NCI-H1092 (cell line): ENCODE results near the gene THBS1.

Experiments
- DNase-seq: peaks from one replicate; lab custom pipeline; 2025; lab: John Stamatoyannopoulos, UW

The THBS1 gene

GRCh38 chr15:39631357-39631756 lies 50.5 kb downstream of the THBS1 start:
- DNase-seq, result no peak

GRCh38 chr15:39638041-39638440 lies 57.2 kb downstream of the THBS1 start:
- no peak for DNase-seq

- no peak for DNase-seq
These were observed 58.2 kb downstream of the THBS1 start for GRCh38 chr15:39639037-39639436.

- DNase-seq, result no peak
These were observed 59.8 kb downstream of the THBS1 start for GRCh38 chr15:39640665-39641064.

GRCh38 chr15:39641191-39641889 lies 60.5 kb downstream of the THBS1 start:
- peak; percentile 10 for DNase-seq

GRCh38 chr15:39642011-39642640 lies 61.2 kb downstream of the THBS1 start:
- DNase-seq, result no peak

- no peak for DNase-seq
These were observed 62.8 kb downstream of the THBS1 start for GRCh38 chr15:39643727-39644126.

GRCh38 chr15:39644136-39644535 lies 63.3 kb downstream of the THBS1 start:
- DNase-seq, result no peak

GRCh38 chr15:39645138-39645975 lies 64.5 kb downstream of the THBS1 start:
- DNase-seq, result no peak

GRCh38 chr15:39645976-39646257 lies 65.0 kb downstream of the THBS1 start:
- DNase-seq, result no peak

- DNase-seq, result no peak
These were observed 65.5 kb downstream of the THBS1 start for GRCh38 chr15:39646425-39646824.
